Stimulated activated CD4-positive, alpha-beta T cell treated with anti-CD3 and anti-CD28 coated beads, Interleukin-12 subunit alpha, Interleukin-12 subunit beta, amount 100 ng/mL, for 48 hours (primary cell): ENCODE measurements around the gene NBEA.

ENCODE experiments used
- DNase-seq, 3 donors: peaks; one replicate each; pipeline ENCODE4 v3.0.0-alpha.2; 2020; ENCODE audit warnings: low read depth in 2 of 3, low spot score in 1 of 3

NBEA gene

DNA sequence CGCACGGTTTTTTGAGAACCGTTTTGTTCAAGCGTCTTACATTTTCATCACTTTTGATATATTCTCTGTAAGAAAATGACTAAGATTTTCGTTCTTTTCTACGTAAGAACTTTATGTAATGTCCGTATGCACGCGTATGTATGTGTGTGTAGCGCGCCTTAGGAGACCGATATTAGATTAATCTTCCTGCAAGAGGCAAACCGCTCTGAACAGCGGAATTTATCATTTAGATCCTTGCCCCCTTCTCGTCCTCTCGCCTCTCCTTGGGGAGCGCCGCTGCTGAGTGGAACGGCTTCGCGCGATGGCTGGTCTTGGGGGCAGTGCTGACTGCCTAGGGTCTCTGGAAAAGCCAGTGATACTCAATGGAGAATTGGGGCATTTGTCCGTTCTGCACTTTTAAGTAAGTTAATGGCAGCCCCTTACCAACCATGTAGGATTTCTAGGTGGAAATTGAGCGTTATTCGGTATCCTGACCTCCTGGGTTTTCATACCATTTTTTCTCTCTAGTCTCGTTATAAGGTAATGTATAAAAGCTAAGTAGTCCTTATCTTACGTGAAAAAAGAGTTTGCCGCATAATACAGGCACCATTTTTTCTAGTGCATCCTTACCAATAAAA lies 529.7 kb downstream of the NBEA start:
- no peak for DNase-seq

DNA sequence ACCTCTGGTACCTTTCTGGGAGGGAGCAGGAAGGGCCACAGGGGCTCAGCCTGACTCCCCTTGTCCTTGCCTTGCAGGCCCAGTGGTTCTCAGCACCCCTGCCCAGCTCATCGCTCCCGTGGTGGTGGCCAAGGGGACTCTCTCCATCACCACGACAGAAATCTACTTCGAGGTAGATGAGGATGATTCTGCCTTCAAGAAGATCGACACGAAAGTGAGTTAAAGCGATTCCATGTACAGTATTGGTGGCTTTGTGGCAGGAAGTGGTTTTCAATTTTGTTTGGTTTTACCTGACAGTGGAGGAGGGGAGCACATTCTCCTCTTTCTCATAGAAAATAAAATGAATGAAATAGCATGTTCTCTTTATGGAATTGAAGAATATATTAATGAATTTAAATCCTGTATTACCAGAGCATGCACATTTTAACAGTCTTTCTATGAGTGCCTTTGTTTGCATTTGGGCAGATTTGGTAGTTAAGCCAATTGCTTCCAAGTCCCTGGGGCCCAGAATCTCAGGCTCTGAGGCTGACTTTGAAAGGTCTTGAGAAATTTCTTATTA lies 530.3 kb downstream of the NBEA start:
- DNase-seq: no peak

- DNase-seq: no peak
These were observed 531.2 kb downstream of the NBEA start for GRCh38 chr13:35473206-35473775.

GRCh38 chr13:35473802-35474201 lies 531.7 kb downstream of the NBEA start:
- DNase-seq: no peak

- DNase-seq: no peak
These were observed 532.6 kb downstream of the NBEA start for GRCh38 chr13:35474496-35475211.

GRCh38 chr13:35475212-35475959 lies 533.3 kb downstream of the NBEA start:
- no peak for DNase-seq

DNA sequence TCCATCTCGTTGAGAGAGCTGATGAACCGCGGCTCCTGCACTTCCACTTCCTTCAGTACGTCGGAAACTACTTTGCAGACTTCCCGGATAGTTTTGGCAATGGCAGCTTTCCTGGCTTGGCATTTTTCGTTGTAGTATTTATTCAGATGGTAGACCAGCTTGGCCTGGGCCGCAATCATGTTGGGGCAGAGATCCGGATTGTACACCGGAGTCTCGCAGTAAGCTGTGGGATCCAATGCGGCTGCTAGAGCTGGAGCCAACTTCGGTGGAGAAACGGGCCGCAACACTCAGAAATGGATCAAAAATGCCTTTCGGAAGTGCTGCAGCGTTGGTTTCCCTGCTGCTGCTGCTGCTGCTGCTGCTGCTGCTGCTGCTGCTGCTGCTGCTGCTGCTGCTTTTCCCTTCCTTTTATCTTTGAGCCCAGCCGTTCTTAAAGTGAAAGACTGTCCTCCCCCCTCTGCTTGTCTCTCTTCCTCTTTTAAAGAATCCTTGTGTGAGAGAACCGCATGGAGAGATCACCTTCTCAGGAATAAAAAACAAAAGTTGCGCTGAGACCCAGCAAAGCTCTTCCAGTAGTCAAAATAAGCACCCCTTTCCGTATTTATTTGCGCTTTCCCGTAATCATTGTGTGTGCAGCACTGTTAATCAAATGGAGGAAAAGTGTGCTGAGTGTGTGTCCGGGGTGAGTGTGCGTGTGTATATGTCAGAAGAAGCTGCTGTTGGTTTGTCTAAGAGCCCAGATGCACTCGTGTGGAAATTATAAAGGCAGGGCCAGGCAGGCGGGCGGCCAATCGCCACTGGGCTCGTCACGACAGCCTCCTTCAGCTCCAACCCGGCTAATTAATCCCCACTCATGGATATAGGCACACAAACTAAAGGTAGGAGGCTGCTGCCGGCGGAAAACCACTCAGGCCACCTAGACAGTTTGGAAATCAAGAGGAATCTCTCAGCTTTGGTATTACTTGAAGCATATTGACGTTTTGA lies 534.2 kb downstream of the NBEA start, which contains the start of gene MAB21L1:
Gene MAB21L1, minus strand, starts transcription at position 730 of the 984 bp plus-strand sequence. Its CDS starts 551 bp downstream, at position 179.
- DNase-seq: no peak

DNA sequence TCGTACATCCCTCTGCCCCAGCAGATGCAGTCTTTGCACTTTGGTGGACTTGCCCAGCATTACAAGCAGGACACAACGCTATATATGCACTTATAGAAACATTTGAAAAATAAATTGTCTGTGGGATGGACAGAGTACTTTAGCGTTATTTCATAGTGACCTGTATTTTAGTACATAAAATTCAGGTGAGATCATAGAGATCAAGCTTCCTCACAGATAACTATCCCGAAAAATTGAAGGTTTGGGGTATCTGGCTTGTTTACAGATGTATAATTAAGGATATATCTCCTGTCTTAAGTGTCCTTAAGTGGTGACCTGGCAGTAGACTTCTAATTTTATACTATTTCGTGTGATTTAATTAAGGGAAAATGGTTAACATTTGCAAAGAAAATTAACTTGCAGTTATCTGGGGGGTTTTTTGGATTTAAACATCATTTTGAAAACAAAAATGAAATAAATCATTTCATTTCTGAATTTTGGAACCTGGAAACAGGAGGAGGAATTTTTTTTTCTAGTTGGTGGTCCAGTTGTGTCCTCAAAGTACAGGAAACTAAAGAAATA lies 535.4 kb downstream of the NBEA start:
- no peak for DNase-seq

- DNase-seq: no peak
These were observed 536.4 kb downstream of the NBEA start for GRCh38 chr13:35478271-35479037.

- DNase-seq: no peak
These were observed 537.0 kb downstream of the NBEA start for GRCh38 chr13:35479038-35479492.

DNA sequence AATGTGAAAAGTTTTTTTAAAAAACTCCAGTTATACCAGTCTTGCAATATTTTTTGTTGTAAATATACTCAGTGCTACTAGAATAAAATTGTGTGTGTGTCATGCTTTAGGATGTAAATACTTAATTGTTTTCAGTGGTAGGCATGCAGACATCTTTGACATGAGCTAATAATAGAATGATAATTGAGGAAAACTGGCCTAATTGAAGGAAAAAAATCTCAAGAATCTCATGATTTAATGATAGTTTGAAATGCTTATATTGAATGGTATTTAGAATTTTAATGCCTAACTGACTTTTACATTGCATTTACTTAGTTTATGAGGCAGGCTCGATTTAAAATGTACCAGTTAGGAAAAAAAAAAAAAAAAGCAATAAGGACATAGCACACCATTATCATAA lies 537.6 kb downstream of the NBEA start:
- no peak for DNase-seq

DNA sequence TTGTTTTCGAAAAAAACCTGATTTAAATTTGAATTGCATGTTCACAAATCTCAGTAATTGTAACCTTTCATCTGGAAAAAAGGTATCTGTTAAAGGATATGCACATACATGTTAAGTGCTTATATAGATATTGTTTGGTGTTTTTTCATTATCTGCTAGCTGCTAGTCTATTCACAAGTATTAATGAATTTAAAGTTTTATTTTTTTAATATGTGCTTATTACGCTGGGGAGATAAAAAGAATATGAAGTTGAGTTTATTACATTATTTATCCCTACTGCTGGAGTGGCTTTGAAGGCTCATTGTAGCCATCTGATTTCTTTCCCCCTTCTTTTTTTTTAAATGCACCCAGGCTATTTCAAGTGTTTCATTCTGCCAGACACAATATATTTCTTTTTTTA lies 538.3 kb downstream of the NBEA start:
- no peak for DNase-seq

GRCh38 chr13:35481777-35482176 lies 539.7 kb downstream of the NBEA start:
- no peak for DNase-seq

- DNase-seq: no peak
These were observed 540.5 kb downstream of the NBEA start for GRCh38 chr13:35482527-35482926.

- DNase-seq: no peak
These were observed 541.7 kb downstream of the NBEA start for GRCh38 chr13:35483761-35484160.

DNA sequence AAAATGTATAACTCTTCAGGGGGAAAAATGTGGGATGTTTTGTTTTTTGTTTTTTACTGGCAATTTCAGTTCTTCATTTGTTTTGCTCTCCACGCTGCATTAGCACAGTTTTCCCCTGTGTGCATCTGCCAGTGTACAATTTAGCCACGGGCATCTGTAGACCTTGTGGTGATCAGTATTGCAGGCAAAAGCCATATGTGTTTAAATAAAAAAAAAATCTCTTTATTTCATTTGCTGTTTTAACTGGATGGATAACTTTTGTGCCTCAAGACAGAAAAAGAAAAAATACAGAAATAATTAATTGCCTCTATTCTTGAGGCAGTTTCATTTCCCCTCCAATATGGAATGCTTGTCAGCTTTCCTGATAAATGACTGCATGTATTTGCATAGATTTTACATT lies 542.3 kb downstream of the NBEA start:
- DNase-seq: no peak

DNA sequence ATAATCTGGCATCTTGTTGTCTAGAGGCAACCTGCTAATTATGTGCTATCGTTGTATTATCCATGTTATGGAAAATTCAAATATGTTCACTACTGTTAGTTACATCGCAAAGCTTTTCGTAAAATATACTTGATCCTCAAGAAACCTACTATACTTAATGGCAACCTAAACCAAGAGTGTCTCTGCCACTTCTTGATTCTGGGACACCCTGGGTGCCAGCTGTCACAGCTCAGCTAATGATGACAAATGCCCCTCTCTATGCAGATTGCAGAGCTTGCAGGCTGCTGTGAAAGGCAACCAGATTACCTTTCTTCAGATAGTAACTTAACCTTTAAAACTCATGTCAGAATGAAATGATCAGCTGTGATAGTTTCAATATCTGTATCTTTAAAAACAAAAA lies 543.4 kb downstream of the NBEA start:
- DNase-seq: no peak

- no peak for DNase-seq
These were observed 547.0 kb downstream of the NBEA start for GRCh38 chr13:35489050-35489449.

- no peak for DNase-seq
These were observed 553.9 kb downstream of the NBEA start for GRCh38 chr13:35496006-35496405.
